IPS-NIHi11 (cell line): Measurements from ENCODE around the gene RLN3.

ENCODE experiments used
- DNase-seq: peaks from one replicate; pipeline ENCODE4 v3.0.0; 2012; ENCODE audit warnings: mixed read lengths, low spot score

Gene RLN3, protein sequence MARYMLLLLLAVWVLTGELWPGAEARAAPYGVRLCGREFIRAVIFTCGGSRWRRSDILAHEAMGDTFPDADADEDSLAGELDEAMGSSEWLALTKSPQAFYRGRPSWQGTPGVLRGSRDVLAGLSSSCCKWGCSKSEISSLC

DNA sequence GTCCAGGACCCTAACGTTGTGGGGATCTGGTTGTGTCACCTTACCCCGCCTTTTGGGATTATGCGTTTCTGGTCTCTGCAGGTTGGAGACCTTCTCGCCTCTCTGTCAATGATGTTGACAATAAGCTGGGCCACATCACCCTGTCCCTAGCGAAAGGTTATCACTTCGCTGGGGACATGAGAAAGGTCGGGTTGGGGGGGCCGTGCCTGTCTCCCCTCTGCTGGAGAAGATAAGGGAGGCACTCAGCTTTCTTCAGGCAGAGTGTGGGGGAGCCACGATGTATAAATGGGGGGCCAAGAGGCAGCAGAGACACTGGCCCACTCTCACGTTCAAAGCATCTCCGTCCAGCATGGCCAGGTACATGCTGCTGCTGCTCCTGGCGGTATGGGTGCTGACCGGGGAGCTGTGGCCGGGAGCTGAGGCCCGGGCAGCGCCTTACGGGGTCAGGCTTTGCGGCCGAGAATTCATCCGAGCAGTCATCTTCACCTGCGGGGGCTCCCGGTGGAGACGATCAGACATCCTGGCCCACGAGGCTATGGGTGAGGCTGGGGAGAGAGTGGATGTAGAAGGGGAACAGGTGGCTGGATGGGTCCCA, at the start of gene RLN3:
Gene RLN3 (plus strand): TSS at position 293 of the 595 bp plus-strand sequence. CDS start 57 bp downstream, at position 350.
- no peak for DNase-seq

DNA sequence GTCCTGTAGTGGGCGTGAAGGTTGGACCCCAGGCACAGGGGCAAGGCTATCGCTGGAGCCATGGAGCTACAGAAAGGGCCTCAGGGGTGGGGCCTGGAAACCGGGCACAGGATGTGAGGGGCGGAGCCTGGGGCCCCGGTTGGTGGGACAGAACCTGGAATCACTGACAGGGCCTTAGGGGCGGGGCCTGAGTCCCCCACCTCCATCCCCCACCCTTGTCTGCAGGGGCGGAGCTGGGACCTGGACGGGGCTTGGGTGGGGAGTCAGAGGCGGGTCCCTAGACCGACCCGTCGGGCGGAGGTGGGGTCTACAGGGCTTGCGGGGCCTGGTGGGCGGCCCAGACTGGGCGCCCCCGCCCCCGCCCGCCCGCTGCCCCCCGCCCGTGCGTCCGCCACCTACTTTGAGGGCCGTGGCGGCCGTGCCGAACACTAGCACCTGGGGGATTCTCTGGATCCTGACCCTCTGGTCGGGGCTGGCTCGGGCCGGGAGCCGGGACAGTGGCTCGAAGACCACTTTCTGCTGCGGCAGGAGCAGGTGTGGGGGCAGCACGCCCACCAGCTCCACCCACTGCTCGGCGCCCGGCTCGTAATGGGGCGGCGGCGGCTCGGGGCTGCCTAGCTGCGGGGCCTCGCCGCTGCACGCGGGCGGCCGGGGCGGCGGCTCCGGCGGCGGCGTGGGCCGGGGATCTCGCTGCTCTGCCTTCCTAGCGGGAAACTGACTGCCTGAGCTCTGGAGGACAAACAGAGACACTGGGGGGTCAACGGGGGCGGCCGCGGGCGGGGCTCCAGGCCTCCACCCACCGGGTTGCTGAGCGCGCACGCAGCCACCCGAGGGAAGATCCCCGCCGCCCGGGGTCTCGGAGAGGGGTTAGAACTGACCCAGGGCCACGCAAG, 49.4 kb upstream of the RLN3 start:
- DNase-seq: peak; percentile 94

DNA sequence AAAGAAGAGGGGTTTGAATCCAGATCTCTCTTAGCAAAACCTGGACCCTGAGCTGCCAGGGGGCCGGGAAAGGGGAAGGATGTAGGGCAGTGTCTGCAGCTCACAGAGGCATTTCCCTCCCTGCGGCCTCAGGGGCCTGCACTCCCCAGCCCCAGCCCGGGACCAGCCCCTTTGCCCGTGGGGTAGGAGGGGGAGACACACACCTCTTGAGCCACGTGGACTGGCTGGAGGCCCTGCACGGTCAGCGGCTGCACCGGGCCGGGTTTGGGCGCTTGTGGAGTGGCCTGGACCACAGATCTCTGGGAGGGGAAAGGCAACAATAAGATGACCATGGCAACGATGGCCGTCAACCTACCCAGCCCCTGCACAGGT, 48.7 kb upstream of the RLN3 start:
- peak; percentile 47 for DNase-seq

DNA sequence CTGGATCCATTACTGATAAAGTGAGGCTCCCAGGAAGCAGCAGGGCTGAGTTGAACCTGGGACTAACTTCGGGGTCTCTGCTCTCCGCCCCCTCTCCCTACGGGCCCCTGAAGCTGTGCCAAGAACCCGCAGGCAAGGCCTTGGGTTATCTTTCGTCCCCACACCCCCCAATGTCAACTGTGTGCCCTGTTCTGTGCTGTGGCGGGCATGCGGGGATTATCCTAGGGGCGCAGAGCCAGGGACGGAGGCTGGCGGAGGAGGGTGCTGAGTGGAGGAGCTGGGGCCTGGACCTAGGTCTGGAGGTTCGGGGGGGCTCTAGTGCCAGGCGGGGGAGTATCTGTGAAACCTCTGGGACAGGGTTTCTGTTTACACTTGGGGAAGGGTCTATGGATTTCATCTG, 48.3 kb upstream of the RLN3 start:
- no peak for DNase-seq

DNA sequence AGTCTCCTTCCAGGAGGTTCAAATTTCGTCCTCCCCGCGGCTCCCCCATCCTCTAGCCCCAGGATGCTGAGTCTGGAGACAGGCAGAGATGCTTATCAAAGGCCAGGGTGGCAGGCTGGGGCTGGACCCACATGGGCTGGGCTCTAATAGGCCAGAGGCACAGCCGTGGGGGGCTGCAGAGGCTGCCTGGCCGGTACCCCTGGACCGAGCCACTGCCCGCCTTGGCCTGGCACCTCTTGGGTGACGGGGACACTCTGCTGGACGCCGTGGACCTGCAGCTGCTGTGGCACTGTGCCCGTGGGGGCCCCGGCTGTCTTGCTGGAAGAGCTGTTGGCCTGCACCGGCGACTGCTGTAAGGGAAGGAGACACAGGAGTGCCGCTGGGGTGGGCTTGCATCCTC, 47.6 kb upstream of the RLN3 start:
- no peak for DNase-seq

DNA sequence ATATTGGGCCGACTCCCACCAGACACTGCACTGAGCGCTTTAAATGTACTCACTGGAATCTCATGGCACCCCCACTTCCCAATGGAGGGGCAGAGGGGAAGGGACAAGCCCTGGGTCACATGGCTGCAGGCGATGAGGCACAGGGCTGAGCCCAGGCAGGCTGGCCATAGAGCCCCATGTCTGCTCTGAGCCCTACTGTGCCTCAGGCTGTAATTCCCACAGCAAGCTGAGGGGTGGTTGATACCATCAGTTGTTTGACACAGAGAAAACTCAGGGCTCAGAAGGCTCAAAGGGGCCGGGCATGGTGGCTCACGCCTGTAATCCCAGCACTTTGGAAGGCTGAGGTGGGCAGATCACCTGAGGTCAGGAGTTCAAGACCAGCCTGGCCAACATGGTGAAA, 46.9 kb upstream of the RLN3 start:
- no peak for DNase-seq

DNA sequence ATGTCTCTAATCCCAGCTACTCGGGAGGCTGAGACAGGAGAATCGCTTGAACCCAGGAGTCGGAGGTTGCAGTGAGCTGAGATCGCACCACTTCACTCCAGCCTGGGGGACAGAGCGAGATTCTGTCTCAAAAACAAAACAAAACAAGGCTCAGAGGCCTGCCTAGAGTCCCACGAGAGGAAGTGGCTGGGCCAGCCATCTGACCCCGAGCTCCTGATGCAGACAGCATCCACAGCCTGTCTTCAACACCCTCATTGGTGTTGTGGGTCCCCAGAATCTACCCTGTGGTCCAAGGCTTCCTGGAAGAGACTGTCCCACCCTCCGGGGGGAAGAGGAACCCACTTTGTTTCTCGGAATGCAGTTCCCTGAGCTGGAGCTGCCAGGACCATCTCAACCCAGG, 46.5 kb upstream of the RLN3 start:
- no peak for DNase-seq

DNA sequence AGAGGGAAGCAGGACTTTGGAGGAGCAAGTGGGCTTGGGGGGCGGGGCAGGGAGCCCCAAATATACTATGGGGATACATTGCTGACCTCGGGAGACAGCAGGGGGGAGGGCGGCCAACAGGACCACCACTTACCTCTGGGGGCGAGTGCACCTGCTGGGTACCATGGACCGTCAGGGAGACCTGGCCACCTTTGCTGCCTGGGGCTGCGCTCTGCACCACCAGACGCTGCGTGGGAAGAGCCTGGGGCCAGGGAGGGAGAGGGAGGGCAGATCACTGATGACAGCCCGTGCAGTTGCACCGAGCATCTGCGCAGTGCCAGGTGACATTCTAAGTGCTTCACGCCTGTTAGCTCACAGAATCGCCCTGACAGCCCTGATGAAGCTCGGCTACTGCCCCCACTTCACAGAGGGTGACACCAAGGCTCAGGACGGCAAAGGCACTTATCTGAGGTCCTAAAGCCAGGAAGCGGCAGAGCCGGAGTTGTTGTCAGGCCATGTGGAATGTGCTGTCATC, 45.9 kb upstream of the RLN3 start:
- DNase-seq: no peak

DNA sequence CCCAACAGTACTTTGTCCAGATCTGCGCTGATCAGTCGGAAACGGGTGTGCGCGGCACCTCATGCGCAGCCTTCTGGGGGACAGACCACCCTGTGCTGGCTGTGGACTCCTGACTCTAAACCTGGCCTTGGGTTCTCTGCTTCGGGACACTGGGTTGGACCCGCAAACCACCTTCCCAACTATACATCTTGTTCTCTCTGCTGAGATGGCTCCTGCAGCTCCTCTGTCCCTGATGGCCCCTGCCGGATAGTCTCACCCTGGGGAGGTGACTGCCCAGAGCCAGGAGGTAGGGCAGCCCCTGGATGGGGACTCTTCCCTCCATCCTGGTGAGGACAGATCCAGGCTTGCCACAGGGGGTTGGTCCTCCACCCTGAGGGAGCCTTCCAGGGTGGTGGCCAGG, 45.2 kb upstream of the RLN3 start:
- no peak for DNase-seq

DNA sequence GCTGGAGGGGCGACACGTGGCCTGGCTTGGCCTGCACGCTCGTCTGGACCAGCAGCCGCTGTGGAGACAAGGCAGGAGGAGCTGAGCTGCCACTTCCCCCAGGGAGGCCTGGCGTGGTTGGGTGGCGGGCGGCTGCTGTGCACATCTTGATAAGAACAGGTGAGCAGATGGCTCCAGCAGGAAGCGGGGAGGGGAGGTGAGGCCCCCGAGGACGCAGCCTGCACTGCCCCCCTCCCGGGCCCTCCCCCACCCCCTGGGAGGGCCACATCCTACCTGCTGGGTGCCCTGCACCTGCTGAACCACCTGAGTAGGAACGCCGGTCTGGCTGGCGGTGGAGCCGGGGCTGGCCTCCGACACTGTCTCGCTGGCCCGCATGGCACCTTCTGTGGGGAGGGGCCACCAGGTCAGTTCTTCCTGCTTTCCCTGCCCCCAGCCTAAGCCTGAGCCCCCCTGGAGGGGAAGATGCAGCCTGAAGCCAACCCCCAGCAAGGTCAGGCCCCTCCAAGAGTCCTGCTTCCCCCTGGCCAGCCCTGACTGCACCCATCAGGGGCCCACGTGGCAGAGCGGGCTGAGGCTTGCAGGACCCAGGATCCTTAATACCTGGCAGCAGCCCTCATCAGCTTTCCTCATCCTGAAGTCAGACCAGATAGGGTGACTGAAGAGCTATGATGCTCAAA, 44.6 kb upstream of the RLN3 start:
- no peak for DNase-seq

DNA sequence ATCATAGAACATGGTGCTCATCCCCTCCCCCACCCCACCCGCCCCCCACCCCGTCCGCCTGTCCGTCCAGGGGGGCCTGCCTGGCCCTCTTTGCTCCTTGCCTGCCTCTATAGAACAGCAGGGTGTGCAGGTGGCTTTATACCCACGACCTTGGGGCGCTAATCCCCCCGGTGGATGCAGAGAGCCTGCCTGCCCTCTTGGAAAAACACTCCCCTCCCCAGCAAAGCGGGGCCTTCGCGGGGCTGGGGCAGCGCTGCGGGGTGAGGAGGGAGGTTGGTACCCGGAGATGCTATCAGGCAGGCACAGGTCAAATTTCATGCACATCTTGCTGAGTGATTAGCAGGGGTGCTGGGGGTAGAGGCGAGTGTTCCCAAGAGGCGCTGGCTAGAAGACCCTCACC, 43.8 kb upstream of the RLN3 start:
- DNase-seq: no peak

DNA sequence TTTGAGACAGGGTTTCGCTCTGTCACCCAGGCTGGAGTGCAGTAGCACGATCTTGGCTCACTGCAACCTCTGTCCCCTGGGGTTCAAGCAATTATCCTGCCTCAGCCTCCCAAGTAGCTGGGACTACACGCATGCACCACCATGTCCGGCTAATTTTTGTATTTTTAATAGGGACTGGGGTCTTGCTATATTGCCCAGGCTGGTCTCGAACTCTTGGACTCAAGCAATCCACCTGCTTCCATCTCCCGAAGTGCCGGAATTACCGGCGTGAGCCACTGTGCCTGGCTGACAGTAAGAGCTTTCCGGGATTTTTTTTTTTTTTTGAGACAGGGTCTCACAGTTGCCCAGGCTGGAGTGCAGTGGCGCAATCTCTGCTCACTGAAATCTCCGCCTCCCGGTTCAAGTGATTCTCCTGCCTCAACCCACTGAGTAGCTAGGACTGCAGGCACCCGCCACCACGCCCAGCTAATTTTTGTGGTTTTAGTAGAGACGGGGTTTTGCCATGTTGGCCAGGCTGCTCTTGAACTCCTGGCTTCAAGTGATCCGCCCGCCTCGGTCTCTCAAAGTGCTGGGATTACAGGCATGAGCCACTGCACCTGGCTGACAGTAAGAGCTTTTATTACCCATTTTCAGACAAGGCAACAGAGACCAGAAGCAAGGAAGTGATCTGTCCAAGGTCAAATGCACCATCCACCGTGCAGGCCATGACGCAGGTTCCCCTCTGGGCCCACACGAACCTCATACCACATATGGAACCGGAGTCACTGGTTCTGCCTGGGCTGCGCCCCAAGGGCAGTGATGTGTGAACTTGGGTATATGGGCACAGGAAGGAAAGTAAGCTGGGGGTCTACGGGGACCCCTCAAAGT, 42.8 kb upstream of the RLN3 start:
- no peak for DNase-seq

DNA sequence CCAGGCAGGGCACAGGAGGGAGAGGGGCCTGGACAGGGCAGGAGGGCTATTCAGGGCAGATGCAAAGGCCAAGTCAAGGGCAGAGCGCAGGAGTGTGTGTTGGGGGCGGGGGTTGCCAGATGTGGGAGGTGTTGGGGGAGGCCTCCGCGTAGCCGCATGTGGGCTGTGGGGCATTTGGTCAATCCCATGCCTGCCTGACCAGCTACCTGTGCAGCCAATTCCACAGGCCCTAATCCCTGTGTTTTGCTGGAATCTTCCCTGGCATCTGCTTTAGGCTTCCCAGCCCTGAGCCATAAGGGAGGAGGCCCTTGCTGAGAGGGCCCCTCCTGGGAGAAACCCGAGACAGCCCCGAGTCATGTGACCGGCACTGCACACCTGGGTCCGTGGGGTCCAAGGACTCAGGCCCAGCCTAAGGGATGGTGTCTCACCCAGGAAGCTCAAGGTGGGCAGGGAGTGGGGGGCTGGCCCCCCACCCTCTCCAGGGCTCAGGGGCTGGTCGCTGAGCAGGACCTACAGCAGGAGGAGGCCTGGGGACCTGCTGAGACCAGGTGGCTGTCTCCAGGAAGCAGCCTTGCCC, 42.1 kb upstream of the RLN3 start:
- peak; percentile 68 for DNase-seq

DNA sequence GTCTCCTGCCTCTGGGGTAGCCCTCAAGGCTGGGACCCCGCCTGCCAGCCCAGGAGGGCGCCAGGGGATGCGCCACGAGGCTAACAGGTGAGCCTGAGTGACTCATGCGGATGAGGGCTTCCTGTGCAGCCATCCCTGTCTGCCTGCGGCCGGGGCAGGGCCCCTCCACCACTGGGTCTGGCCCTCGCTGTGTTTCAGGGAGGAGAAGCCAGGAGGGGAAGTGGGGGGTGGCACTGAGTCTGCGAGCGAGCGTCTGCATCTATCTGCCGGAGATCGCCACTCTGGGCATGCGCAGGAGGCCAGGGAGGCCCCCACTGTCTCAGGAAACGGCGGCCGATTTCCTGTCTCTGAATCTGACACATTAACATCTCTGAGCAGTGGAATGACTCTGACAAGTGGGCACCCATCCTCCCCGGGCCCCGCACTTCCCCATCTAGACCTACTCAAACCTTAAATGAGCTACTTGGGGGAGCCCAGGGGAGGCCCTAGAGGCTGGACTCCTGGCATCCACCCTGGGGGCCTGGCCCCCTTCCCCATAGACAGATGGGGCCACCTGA, 41.5 kb upstream of the RLN3 start:
- DNase-seq: peak; percentile 88

DNA sequence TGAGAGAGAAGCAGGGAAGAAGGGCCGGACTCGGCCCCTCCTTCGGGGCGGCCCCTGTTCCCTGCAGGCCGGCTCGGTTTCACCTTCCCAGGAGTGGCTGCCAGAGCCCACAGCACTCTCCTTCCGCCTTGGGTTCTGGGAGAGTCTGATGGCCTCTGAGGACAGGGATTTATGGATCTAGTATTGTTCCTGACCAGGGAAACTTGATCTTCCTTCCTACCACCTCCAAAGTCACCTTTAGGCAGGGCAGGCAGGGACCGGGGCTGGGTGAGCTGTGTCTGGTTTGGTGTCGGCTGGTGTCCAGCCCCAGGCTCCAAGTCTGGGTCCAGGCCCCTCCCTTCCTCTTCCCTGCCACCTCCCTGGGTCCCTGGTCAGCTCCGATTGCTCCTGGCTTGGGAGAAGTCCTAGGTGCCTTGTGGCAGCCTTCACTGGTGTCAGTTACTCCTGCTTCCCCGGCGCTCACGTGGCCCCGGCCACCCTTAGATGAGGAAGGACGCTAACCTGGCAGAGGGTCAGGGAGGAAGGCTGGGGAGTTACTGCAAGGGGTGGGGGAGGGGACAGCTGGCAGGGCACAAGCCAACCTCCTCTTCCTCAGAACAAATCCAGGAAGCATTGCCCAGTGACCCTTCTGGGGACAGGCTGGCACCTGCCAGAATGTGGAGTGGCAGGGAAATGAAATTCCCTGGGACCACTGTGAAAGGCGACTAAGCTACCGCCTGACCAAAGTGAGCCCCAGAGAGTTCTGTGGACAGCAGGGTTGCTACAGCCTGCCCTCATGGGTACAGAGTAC, 40.7 kb upstream of the RLN3 start:
- no peak for DNase-seq

DNA sequence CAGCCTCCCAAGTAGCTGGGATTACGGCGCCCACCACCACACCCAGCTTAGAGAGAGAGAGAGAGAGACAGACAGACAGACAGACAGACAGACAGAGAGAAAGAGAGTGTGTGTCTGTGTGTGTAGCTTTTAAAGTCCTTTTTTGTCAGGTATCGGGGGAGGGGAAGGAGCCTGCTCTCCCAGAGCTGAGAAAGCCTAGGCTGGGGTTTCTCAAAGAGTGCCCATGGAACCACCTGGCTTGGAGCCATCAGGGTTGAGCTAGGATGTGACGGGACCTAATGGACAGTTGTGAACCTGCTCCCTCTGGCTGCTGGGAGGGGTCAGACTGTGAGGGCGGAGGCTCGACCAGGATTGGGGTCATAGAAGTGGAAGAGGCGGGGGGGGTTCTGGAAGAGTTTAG, 38.5 kb upstream of the RLN3 start:
- no peak for DNase-seq

DNA sequence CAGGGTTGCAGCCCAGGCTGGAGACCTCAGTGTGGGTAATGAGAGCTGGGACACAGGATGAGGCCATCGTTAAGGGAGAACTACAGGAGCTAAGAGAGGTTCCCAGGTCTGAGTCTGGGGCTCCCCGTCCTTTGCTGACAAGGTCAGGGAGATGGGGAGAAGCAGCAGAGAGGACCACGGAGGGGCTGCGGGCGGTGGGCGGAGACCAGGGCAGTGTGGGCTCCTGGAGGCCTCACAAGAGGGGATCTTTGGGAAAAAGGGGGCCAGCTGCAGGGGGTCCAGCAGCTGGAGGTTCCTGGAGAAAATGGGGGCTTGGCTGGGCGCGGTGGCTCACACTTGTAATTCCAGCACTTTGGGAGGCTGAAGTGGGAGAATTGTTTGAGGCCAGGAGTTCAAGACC, 37.9 kb upstream of the RLN3 start:
- DNase-seq: no peak

DNA sequence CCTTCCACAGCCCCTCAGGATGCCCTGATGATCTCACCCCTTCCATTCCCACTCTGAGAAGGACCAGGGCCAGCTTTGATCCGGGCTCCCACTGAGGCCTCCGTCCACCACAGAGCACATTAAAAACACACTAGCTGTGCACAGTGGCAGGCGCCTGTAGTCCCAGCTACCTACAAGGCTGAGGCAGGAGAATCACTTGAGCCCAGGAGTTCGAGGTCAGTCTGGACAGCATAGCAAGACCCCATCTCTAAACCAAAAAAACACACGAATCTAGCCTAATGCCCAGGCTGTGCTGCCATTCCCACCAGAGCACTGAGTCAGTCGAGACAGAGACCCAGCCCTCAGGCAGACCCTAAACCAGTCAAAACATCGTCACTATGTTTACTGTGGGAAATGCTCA, 35.9 kb upstream of the RLN3 start:
- DNase-seq: no peak

DNA sequence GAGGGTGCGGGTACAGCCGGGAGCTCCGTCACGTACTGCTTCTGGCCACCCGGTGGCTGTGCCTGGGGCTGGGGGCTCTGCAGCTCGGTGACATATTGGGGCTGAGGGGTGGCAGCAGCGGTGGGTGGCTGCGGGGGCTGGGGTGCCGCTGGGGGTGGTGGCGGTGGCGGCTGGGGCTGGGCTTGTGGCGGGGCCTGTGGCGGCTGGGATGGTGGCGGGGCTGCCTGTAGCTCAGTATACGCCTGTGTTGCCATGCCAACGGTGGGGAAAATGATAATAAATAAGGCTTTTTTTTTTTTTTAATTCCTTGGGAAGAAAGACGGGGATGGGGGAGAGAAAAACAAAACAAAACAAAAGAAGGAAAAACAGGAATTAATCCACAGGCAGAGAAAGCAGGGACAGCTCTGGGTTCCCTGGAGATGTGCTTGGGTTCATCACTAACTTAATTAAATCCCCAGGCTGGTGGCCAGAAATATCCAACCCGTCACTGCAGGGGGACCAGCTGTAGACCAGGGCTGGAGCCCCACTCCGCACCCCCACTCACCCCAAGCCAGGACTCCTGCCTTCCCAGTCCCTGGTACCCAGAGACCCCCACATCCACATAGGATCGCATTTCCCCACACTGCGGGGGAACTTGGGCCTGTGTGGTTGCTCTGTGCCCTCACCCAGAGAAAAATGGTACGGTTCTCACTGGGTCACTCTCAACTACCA, 34.2 kb upstream of the RLN3 start:
- DNase-seq: no peak
